ENCODE data around the gene SMAD3.

GRCh38 chr15:67019069-67019468 lies 46.3 kb upstream of the SMAD3 start:
- TF ChIP-seq SP1 (IDR thresholded peaks at IDR 0.05) (no peak), CTCF (IDR thresholded peaks at IDR 0.05; ENCODE audit: low read depth, low read length, missing input control) (no peak), JUND (IDR thresholded peaks at IDR 0.05) (no peak), FOXA1 (IDR thresholded peaks at IDR 0.05) (no peak), RAD21 (IDR thresholded peaks at IDR 0.05) (peak in 1 of 2 donors; percentile 46)
- TF ChIP-seq, protein P1, sequence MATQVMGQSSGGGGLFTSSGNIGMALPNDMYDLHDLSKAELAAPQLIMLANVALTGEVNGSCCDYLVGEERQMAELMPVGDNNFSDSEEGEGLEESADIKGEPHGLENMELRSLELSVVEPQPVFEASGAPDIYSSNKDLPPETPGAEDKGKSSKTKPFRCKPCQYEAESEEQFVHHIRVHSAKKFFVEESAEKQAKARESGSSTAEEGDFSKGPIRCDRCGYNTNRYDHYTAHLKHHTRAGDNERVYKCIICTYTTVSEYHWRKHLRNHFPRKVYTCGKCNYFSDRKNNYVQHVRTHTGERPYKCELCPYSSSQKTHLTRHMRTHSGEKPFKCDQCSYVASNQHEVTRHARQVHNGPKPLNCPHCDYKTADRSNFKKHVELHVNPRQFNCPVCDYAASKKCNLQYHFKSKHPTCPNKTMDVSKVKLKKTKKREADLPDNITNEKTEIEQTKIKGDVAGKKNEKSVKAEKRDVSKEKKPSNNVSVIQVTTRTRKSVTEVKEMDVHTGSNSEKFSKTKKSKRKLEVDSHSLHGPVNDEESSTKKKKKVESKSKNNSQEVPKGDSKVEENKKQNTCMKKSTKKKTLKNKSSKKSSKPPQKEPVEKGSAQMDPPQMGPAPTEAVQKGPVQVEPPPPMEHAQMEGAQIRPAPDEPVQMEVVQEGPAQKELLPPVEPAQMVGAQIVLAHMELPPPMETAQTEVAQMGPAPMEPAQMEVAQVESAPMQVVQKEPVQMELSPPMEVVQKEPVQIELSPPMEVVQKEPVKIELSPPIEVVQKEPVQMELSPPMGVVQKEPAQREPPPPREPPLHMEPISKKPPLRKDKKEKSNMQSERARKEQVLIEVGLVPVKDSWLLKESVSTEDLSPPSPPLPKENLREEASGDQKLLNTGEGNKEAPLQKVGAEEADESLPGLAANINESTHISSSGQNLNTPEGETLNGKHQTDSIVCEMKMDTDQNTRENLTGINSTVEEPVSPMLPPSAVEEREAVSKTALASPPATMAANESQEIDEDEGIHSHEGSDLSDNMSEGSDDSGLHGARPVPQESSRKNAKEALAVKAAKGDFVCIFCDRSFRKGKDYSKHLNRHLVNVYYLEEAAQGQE (IDR thresholded peaks at IDR 0.05) = no peak

Measured in liver (tissue), 3 donors.